SJSA1 (cell line): Measurements from ENCODE around the gene APOC3. TPM values are rescaled to one million over a fixed set of nuclear protein-coding genes. Genes with fewer than 3 reads are reported as not detected.

Source experiments
- DNase-seq, 2 experiments: peaks; one replicate each; pipeline ENCODE4 v3.0.0-alpha.2; 2015 to 2020; ENCODE audit warnings: low spot score in 2 of 2, low read depth in 1 of 2
- H3K27ac ChIP-seq: fragments of 250-450 bp; sonication (Bioruptor Pico); 2 replicates; pipeline ENCODE4 v1.5.1; 2020; ENCODE audit warnings: mild to moderate bottlenecking, moderate library complexity
- H3K27me3 ChIP-seq: fragments of 250-450 bp; sonication (Bioruptor Pico); replicated peaks from 2 replicates; pipeline ENCODE4 v1.5.1; 2020; ENCODE audit warnings: mild to moderate bottlenecking, moderate library complexity
- H3K36me3 ChIP-seq: fragments of 250-450 bp; sonication (Bioruptor Pico); 2 replicates; pipeline ENCODE4 v1.5.1; 2020; ENCODE audit warnings: mild to moderate bottlenecking
- H3K4me1 ChIP-seq: fragments of 250-450 bp; sonication (Bioruptor Pico); replicated peaks from 2 replicates; pipeline ENCODE4 v1.6.1; 2021; ENCODE audit warnings: mild to moderate bottlenecking
- H3K4me3 ChIP-seq: fragments of 250-450 bp; sonication (Bioruptor Pico); 2 replicates; pipeline ENCODE4 v1.5.1; 2020; ENCODE audit warnings: mild to moderate bottlenecking
- H3K9me3 ChIP-seq: fragments of 250-450 bp; sonication (Bioruptor Pico); replicated peaks from 2 replicates; pipeline ENCODE4 v1.5.1; 2020; ENCODE audit warnings: mild to moderate bottlenecking
- total RNA-seq: library from RNA; depleted of rRNA; stranded (reverse); fragments of >200 nt; shearing (Covaris generic); gene quantifications from 2 replicates; pipeline ENCODE4 v1.2.3, GENCODE V29; 2014; rRNA removed

Gene APOC3
- not detected in 2 replicates for total RNA-seq

- Histone ChIP-seq H3K9me3 (no peaks in the 10 kb centered on the region), H3K4me3 (no peak within 1 kb of the TSS), H3K4me1 (no peaks in the 10 kb centered on the region), H3K27ac (no peak within 1 kb of the TSS), H3K27me3 (no peaks in the 10 kb centered on the region), H3K36me3 (no peaks in the 10 kb centered on the region)
- DNase-seq = no peak
Observed at GRCh38 chr11:116829525-116830183, at the start of gene APOC3. Gene APOC3 (plus strand): TSS chr11:116829907. CDS start chr11:116830583, 676 bp downstream.

- DNase-seq = no peak
- H3K9me3 ChIP-seq = no peaks in the 10 kb centered on the region
- peaks cover 39% of the 10 kb centered on the region for H3K36me3 ChIP-seq
- no peak overlapping the region for H3K27ac ChIP-seq
- H3K4me1 ChIP-seq = 0 out of 2 replicates have a peak, but pooled peaks cover 3% of the 10 kb centered on the region
- H3K27me3 ChIP-seq = no peaks in the 10 kb centered on the region
- H3K4me3 ChIP-seq = no peak overlapping the region
Observed at GRCh38 chr11:116782728-116783127, 47.0 kb upstream of the APOC3 start.

GRCh38 chr11:116786326-116786725 lies 43.4 kb upstream of the APOC3 start:
- Histone ChIP-seq H3K4me1 (0 out of 2 replicates have a peak, but pooled peaks cover 8% of the 10 kb centered on the region), H3K4me3 (no peak overlapping the region), H3K36me3 (peaks cover 31% of the 10 kb centered on the region), H3K9me3 (no peaks in the 10 kb centered on the region), H3K27ac (no peak overlapping the region), H3K27me3 (no peaks in the 10 kb centered on the region)
- DNase-seq = no peak

- Histone ChIP-seq H3K9me3 (no peaks in the 10 kb centered on the region), H3K4me3 (peak overlapping the region; percentile 59), H3K27me3 (no peaks in the 10 kb centered on the region), H3K36me3 (peaks cover 31% of the 10 kb centered on the region), H3K4me1 (0 out of 2 replicates have a peak, but pooled peaks cover 8% of the 10 kb centered on the region), H3K27ac (no peak overlapping the region)
- no peak for DNase-seq
Observed at GRCh38 chr11:116786966-116787365, 42.7 kb upstream of the APOC3 start.

- peak overlapping the region; percentile 51 for H3K27ac ChIP-seq
- H3K4me1 ChIP-seq = 0 out of 2 replicates have a peak, but pooled peaks cover 8% of the 10 kb centered on the region
- DNase-seq = no peak
- peak overlapping the region; percentile 59 for H3K4me3 ChIP-seq
- H3K27me3 ChIP-seq = no peaks in the 10 kb centered on the region
- H3K36me3 ChIP-seq = peaks cover 29% of the 10 kb centered on the region
- no peaks in the 10 kb centered on the region for H3K9me3 ChIP-seq
Observed at GRCh38 chr11:116787436-116787785, 42.3 kb upstream of the APOC3 start.

- Histone ChIP-seq H3K27ac (peak within 1 kb of the TSS; percentile 51), H3K36me3 (peaks cover 27% of the 10 kb centered on the region), H3K4me1 (0 out of 2 replicates have a peak, but pooled peaks cover 8% of the 10 kb centered on the region), H3K4me3 (peak within 1 kb of the TSS; percentile 59), H3K27me3 (no peaks in the 10 kb centered on the region), H3K9me3 (no peaks in the 10 kb centered on the region)
- peak; percentile 58 to 59 for DNase-seq
Observed at GRCh38 chr11:116787786-116788486, 41.8 kb upstream of the APOC3 start, which contains the start of gene ZPR1. Gene ZPR1 (minus strand): TSS chr11:116788023. CDS start chr11:116787990, 33 bp downstream.

- Histone ChIP-seq H3K27me3 (no peaks in the 10 kb centered on the region), H3K27ac (no peak overlapping the region), H3K9me3 (no peaks in the 10 kb centered on the region), H3K4me1 (0 out of 2 replicates have a peak, but pooled peaks cover 8% of the 10 kb centered on the region), H3K4me3 (peak overlapping the region; percentile 59), H3K36me3 (peaks cover 23% of the 10 kb centered on the region)
- no peak for DNase-seq
Observed at GRCh38 chr11:116788534-116788933, 41.2 kb upstream of the APOC3 start.

GRCh38 chr11:116788975-116789374 lies 40.7 kb upstream of the APOC3 start:
- Histone ChIP-seq H3K27ac (no peak overlapping the region), H3K36me3 (peaks cover 21% of the 10 kb centered on the region), H3K4me1 (0 out of 2 replicates have a peak, but pooled peaks cover 8% of the 10 kb centered on the region), H3K9me3 (no peaks in the 10 kb centered on the region), H3K4me3 (no peak overlapping the region), H3K27me3 (no peaks in the 10 kb centered on the region)
- no peak for DNase-seq

- Histone ChIP-seq H3K4me3 (no peak overlapping the region), H3K36me3 (peaks cover 11% of the 10 kb centered on the region), H3K27ac (no peak overlapping the region), H3K27me3 (no peaks in the 10 kb centered on the region), H3K9me3 (no peaks in the 10 kb centered on the region), H3K4me1 (0 out of 2 replicates have a peak, but pooled peaks cover 8% of the 10 kb centered on the region)
- no peak for DNase-seq
Observed at GRCh38 chr11:116790167-116791001, 39.3 kb upstream of the APOC3 start.

- Histone ChIP-seq H3K4me1 (0 out of 2 replicates have a peak, but pooled peaks cover 8% of the 10 kb centered on the region), H3K27me3 (no peaks in the 10 kb centered on the region), H3K9me3 (no peaks in the 10 kb centered on the region), H3K36me3 (peaks cover 5% of the 10 kb centered on the region), H3K4me3 (no peak overlapping the region), H3K27ac (no peak overlapping the region)
- DNase-seq = peak; percentile 37 to 59
Observed at GRCh38 chr11:116791002-116791812, 38.5 kb upstream of the APOC3 start.

GRCh38 chr11:116791813-116792143 lies 37.9 kb upstream of the APOC3 start, which contains the start of gene APOA5:
Gene APOA5 (minus strand): TSS chr11:116791879. CDS start chr11:116791860, 19 bp downstream.
- DNase-seq = no peak
- H3K9me3 ChIP-seq = no peaks in the 10 kb centered on the region
- no peaks in the 10 kb centered on the region for H3K36me3 ChIP-seq
- H3K4me1 ChIP-seq = 0 out of 2 replicates have a peak, but pooled peaks cover 8% of the 10 kb centered on the region
- no peaks in the 10 kb centered on the region for H3K27me3 ChIP-seq
- no peak within 1 kb of the TSS for H3K4me3 ChIP-seq
- no peak within 1 kb of the TSS for H3K27ac ChIP-seq

- Histone ChIP-seq H3K4me3 (no peak overlapping the region), H3K4me1 (0 out of 2 replicates have a peak, but pooled peaks cover 5% of the 10 kb centered on the region), H3K27ac (no peak overlapping the region), H3K27me3 (no peaks in the 10 kb centered on the region), H3K36me3 (no peaks in the 10 kb centered on the region), H3K9me3 (no peaks in the 10 kb centered on the region)
- no peak for DNase-seq
Observed at GRCh38 chr11:116792144-116792868, 37.4 kb upstream of the APOC3 start.
